ENCODE results near the gene LEF1.

DNA sequence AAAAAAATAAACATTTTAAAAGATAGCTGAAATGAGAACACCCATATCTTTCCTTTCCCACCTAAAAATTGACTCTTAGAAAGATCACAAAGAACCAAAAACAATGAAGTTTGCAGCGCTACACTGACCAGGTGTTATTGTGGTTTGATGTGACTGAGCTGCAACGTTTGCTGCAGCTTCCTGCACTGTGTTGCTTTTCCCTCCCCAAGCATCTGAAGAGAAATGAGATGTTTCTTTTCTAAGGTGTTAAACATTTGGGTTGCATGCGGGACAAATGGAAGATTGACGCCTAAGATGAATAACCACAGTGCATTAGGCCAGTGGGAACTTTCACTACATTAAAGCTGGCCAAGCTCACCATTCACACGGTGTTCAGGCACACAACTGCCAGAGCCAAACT lies 8.9 kb downstream of the LEF1 start:
- TF ChIP-seq, protein P1, sequence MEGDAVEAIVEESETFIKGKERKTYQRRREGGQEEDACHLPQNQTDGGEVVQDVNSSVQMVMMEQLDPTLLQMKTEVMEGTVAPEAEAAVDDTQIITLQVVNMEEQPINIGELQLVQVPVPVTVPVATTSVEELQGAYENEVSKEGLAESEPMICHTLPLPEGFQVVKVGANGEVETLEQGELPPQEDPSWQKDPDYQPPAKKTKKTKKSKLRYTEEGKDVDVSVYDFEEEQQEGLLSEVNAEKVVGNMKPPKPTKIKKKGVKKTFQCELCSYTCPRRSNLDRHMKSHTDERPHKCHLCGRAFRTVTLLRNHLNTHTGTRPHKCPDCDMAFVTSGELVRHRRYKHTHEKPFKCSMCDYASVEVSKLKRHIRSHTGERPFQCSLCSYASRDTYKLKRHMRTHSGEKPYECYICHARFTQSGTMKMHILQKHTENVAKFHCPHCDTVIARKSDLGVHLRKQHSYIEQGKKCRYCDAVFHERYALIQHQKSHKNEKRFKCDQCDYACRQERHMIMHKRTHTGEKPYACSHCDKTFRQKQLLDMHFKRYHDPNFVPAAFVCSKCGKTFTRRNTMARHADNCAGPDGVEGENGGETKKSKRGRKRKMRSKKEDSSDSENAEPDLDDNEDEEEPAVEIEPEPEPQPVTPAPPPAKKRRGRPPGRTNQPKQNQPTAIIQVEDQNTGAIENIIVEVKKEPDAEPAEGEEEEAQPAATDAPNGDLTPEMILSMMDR (conservative IDR thresholded peaks at IDR 0.05; ENCODE audit: low read depth in 2 of 2) = no peak
- TF ChIP-seq EZH2 (IDR thresholded peaks at IDR 0.05; ENCODE audit: low read depth, unreplicated experiment) (no peak), EZH2phosphoT487 (IDR thresholded peaks at IDR 0.05; ENCODE audit: unreplicated experiment) (no peak), POLR2AphosphoS5 (IDR thresholded peaks at IDR 0.05; ENCODE audit: low read depth) (no peak), JUNB (IDR thresholded peaks at IDR 0.05; ENCODE audit: unreplicated experiment) (no peak), CREB1 (CRISPR knock-in tag; IDR thresholded peaks at IDR 0.05; ENCODE audit: low read depth) (no peak), NANOG (IDR thresholded peaks at IDR 0.05; ENCODE audit: borderline replicate concordance) (no peak), ZNF331 (CRISPR knock-in tag; IDR thresholded peaks at IDR 0.05; ENCODE audit: low read depth) (no peak)
- TF ChIP-seq, protein P2, sequence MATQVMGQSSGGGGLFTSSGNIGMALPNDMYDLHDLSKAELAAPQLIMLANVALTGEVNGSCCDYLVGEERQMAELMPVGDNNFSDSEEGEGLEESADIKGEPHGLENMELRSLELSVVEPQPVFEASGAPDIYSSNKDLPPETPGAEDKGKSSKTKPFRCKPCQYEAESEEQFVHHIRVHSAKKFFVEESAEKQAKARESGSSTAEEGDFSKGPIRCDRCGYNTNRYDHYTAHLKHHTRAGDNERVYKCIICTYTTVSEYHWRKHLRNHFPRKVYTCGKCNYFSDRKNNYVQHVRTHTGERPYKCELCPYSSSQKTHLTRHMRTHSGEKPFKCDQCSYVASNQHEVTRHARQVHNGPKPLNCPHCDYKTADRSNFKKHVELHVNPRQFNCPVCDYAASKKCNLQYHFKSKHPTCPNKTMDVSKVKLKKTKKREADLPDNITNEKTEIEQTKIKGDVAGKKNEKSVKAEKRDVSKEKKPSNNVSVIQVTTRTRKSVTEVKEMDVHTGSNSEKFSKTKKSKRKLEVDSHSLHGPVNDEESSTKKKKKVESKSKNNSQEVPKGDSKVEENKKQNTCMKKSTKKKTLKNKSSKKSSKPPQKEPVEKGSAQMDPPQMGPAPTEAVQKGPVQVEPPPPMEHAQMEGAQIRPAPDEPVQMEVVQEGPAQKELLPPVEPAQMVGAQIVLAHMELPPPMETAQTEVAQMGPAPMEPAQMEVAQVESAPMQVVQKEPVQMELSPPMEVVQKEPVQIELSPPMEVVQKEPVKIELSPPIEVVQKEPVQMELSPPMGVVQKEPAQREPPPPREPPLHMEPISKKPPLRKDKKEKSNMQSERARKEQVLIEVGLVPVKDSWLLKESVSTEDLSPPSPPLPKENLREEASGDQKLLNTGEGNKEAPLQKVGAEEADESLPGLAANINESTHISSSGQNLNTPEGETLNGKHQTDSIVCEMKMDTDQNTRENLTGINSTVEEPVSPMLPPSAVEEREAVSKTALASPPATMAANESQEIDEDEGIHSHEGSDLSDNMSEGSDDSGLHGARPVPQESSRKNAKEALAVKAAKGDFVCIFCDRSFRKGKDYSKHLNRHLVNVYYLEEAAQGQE (IDR thresholded peaks at IDR 0.05; ENCODE audit: unreplicated experiment) = no peak
- TF ChIP-seq, protein P3, sequence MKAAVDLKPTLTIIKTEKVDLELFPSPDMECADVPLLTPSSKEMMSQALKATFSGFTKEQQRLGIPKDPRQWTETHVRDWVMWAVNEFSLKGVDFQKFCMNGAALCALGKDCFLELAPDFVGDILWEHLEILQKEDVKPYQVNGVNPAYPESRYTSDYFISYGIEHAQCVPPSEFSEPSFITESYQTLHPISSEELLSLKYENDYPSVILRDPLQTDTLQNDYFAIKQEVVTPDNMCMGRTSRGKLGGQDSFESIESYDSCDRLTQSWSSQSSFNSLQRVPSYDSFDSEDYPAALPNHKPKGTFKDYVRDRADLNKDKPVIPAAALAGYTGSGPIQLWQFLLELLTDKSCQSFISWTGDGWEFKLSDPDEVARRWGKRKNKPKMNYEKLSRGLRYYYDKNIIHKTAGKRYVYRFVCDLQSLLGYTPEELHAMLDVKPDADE (IDR thresholded peaks at IDR 0.05) = no peak

Measured in GM23338 (cell line).